Right lobe of liver (tissue), 6 donors: Measurements from ENCODE around the gene ACACA. TPM values are rescaled to one million over a fixed set of nuclear protein-coding genes. Genes with fewer than 3 reads are reported as not detected.

Source experiments
- ATAC-seq, 4 donors: fragments of 200-7000 bp; cut with Tn5 transposase; one replicate each; pipeline ENCODE4 v1.9.1; 2020; ENCODE audit warnings: mild to moderate bottlenecking in 4 of 4, moderate library complexity in 4 of 4
- DNase-seq, 3 donors: peaks; one replicate each; pipeline ENCODE4 v3.0.0-alpha.2; 2020
- H3K27ac ChIP-seq, 3 donors: fragments of 200-600 bp; one replicate each; pipeline ENCODE4 v1.8.0; 2022
- H3K27me3 ChIP-seq, 2 donors: fragments of 200-600 bp; one replicate each; pipeline ENCODE4 v1.8.0; 2022
- H3K36me3 ChIP-seq, 4 donors: fragments of 200-600 bp; sonication (generic) in 1 of 4; one replicate each; pipeline versions ENCODE4 v1.5.1 to v1.8.0; 2017 to 2022; ENCODE audit warnings: control low read depth in 1 of 4
- H3K4me1 ChIP-seq, 4 donors: fragments of 200-600 bp; sonication (generic) in 1 of 4; one replicate each; pipeline versions ENCODE4 v1.5.1 to v1.8.0; 2017 to 2022; ENCODE audit warnings: control low read depth in 1 of 4
- H3K4me3 ChIP-seq, 3 donors: fragments of 200-600 bp; one replicate each; pipeline ENCODE4 v1.8.0; 2022
- H3K9me3 ChIP-seq, 4 donors: fragments of 200-600 bp; sonication (generic) in 1 of 4; one replicate each; pipeline versions ENCODE4 v1.5.1 to v1.8.0; 2017 to 2022; ENCODE audit warnings: control low read depth in 1 of 4
- POLR2A ChIP-seq: fragments of 450-650 bp; IDR thresholded peaks from one replicate; pipeline ENCODE4 v1.6.1; 2017; ENCODE audit warnings: antibody characterized with exemption, mild to moderate bottlenecking
- WGBS: methylation state at CpG from one replicate; pipeline ENCODE4 v1.1.6; 2018; ENCODE audit warnings: low coverage, low lambda C conversion rate; ENCODE audit not compliant: insufficient coverage; ENCODE audit errors: missing lambda C conversion rate; 5-methylcytosine and 5-hydroxymethylcytosine counted together
- intact Hi-C, 2 donors: fragments of 100-400 bp; cut with DNase I; formaldehyde crosslinking; loops; one replicate each; pipeline versions ENCODE4 v1.11.2 to v1.14.1; 2022
- total RNA-seq, 6 experiments: library from RNA; depleted of rRNA in 2 of 6; stranded (reverse); fragments of >200 nt in 2 of 6; fragmentation: NEBNext Ultra II Directional in 3 of 6; extraction: Animal tissue kit (Norgen Biotek cat#: 25700) in 3 of 6; gene quantifications; one replicate each; pipeline versions ENCODE4 v1.1.0 to v1.2.4, GENCODE V29; 2016 to 2023
- TF ChIP-seq, protein P1 (sequence below), 4 donors: fragments of 200-600 bp in 3 of 4; fragments of 450-650 bp in 1 of 4; IDR thresholded peaks; one replicate each; pipeline versions ENCODE4 v1.5.1 to v1.8.0; 2016 to 2022; ENCODE audit warnings: antibody characterized with exemption in 4 of 4, mild to moderate bottlenecking in 2 of 4
- donor health status: DM: no; HTN: yes; CAD: no.
- donor health status: DM: no; HTN: no; CAD: no.
- donor health status: DM: no; HTN: no; CAD: no.
- donor health status: DM: no; HTN: yes; CAD: no.
- donor health status: DM: no; HTN: yes; CAD: no.

The ACACA gene
- total RNA-seq, 6 experiments from 2014 or later: 14.6 to 56.4 (median 27.1) TPM

DNA sequence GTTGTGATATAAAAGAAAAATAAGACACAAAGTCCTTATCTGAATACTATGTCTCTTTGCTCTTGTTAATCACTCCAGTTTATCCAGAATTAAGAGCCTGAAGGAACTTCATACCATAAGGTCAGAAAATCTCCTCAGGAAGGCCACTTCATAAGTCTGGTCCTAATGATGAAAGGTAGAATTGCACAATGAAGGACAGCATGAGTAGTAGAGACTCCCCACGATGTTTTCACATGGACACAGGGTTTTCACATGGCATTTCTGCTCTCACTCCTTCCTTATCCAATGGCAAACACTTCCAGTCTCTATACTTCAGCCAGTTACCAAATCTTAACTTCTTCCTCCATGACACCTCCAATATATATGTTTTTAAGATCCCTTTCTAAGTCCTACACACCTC, 41.0 kb downstream of the ACACA start:
- ATAC-seq: peak in 3 of 4 donors; percentile 22 to 46 (median 46)

DNA sequence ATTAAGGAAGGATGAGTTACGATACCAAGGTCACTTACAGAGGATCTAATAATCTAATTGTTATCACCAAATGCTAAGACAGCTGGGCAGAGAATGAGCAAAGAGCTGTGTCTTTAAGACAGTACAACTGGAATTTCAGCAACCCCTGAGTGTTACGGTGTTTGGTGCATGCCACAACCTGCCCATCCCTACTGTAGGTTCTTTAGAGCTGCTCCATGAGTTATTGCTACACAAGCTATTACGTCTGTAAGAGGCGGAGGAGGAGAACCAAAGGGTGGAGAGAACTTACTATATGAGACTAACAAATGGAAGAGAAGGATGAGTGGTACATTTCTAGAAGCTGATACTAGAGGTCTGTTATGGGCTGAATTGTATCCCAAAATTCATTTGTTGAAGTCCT, 45.1 kb downstream of the ACACA start:
- WGBS: 70% methylated on average over 4 of the region's 4 CpGs
- Histone ChIP-seq H3K27me3 (no peaks in the 10 kb centered on the region), H3K27ac (no peak overlapping the region), H3K9me3 (no peaks in the 10 kb centered on the region), H3K4me3 (no peak overlapping the region), H3K4me1 (peaks cover 0 to 24% (median 8%) of the 10 kb centered on the region in 4 donors), H3K36me3 (no peaks in the 10 kb centered on the region)
- TF ChIP-seq, protein P1, sequence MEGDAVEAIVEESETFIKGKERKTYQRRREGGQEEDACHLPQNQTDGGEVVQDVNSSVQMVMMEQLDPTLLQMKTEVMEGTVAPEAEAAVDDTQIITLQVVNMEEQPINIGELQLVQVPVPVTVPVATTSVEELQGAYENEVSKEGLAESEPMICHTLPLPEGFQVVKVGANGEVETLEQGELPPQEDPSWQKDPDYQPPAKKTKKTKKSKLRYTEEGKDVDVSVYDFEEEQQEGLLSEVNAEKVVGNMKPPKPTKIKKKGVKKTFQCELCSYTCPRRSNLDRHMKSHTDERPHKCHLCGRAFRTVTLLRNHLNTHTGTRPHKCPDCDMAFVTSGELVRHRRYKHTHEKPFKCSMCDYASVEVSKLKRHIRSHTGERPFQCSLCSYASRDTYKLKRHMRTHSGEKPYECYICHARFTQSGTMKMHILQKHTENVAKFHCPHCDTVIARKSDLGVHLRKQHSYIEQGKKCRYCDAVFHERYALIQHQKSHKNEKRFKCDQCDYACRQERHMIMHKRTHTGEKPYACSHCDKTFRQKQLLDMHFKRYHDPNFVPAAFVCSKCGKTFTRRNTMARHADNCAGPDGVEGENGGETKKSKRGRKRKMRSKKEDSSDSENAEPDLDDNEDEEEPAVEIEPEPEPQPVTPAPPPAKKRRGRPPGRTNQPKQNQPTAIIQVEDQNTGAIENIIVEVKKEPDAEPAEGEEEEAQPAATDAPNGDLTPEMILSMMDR (IDR thresholded peaks at IDR 0.05): no peak
- TF ChIP-seq POLR2A: no peak
- ATAC-seq: no peak
- no peak for DNase-seq
- intact Hi-C loops: no loop called here

More for the DNA sequence above, 41.0 kb downstream of the ACACA start:
- Histone ChIP-seq H3K27ac (no peak overlapping the region), H3K4me1 (peaks cover 0 to 12% (median 2%) of the 10 kb centered on the region in 4 donors), H3K9me3 (no peaks in the 10 kb centered on the region), H3K36me3 (no peaks in the 10 kb centered on the region), H3K4me3 (no peak overlapping the region), H3K27me3 (no peaks in the 10 kb centered on the region)
- DNase-seq: no peak
- TF ChIP-seq POLR2A: no peak
- TF ChIP-seq, protein P1 (IDR thresholded peaks at IDR 0.05): no peak
- WGBS: 18% methylated on average over 1 of the region's 1 CpG
- intact Hi-C loops: no loop called here

DNA sequence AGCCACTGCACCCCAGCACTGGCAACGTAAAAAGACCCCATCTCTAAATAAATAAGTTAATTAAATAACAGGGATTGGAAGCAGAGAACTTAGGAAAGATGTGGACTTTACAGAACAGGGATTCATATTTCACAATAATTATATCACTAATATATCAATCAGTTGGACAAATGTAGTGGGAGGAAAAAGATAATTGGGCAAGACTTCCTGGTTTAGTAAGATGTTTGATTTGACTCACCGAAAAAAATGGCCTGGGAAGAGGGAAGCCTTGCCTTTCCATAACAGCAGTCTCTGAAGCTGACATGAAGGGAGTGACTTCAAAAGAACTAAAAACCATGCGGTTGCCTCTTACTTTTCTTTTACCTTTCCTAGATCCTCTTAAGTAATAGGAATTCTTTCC, 46.0 kb downstream of the ACACA start:
- H3K27me3 ChIP-seq: no peaks in the 10 kb centered on the region
- H3K27ac ChIP-seq: no peak overlapping the region
- no peak overlapping the region for H3K4me3 ChIP-seq
- intact Hi-C loops: no loop called here
- 51% methylated on average over 2 of the region's 3 CpGs for WGBS
- H3K4me1 ChIP-seq: peaks cover 0 to 32% (median 9%) of the 10 kb centered on the region in 4 donors
- no peak for DNase-seq
- no peaks in the 10 kb centered on the region for H3K36me3 ChIP-seq
- ATAC-seq: no peak
- no peak for TF ChIP-seq POLR2A
- TF ChIP-seq, protein P1 (IDR thresholded peaks at IDR 0.05): no peak
- H3K9me3 ChIP-seq: no peaks in the 10 kb centered on the region

DNA sequence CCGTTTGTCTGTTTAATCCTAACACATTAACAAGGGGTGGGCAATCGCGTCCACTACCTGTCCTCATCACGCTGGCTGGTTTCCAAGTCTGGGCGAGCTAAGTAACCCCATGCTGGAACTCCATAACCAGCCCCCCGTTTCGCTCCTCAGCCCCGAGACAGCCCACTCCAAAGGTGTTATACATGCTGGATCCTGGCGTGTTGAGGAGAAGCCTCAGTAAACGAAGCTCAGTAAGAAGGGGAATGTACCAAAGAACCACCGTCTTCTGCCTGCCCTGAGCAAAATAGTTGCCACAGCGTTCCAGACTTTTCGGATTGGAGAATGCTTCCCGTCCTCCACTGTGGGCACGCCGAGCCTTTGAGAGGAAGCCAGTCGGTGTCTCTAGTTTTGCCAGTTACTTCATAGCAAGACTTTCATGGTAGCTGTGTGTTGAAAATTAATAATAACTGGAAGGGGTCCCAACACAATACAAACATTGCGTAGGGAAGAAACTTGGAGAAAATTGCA, 46.9 kb downstream of the ACACA start:
- peak overlapping the region; percentile 76 to 90 (median 90) for H3K27ac ChIP-seq
- peak overlapping the region; percentile 57 to 98 (median 74) for H3K4me3 ChIP-seq
- peak; percentile 0 to 9 (median 4) for ATAC-seq
- no peak for DNase-seq
- 6% methylated on average over 18 of the region's 18 CpGs for WGBS
- intact Hi-C loops: no loop called here
- TF ChIP-seq POLR2A: no peak
- TF ChIP-seq, protein P1 (IDR thresholded peaks at IDR 0.05): no peak
- H3K27me3 ChIP-seq: no peaks in the 10 kb centered on the region
- no peaks in the 10 kb centered on the region for H3K36me3 ChIP-seq
- H3K9me3 ChIP-seq: no peaks in the 10 kb centered on the region
- peaks cover 0 to 32% (median 9%) of the 10 kb centered on the region in 4 donors for H3K4me1 ChIP-seq
